ENCODE results near the gene NTN1. TPM values are rescaled to one million over a fixed set of nuclear protein-coding genes. Genes with fewer than 3 reads are reported as not detected.

The NTN1 gene
- total RNA-seq, 1 donor: under 0.01 TPM

DNA sequence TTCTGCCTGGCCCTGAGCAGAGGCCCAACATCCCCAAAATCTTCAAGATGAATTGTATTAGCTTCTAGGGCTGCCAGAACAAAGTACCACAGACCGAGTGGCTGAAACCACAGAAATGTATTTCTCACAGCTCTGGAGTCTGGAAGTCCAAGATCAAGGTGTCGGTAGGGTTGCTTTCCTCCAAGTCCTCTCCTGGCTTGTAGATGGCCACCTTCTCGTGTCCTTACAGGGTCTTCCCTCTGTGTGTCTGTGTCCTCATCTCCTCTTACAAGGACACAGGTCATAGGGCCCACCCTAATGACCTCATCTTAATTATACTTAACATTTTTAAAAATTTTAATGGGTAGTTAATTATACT, 215.7 kb downstream of the NTN1 start:
- no peak for TF ChIP-seq CTCF (IDR thresholded peaks at IDR 0.05; ENCODE audit: insufficient read depth, low read depth, low read length)
- no peak for DNase-seq (ENCODE audit: low read depth)
- H3K4me3 ChIP-seq (ENCODE audit: low read depth, low read length): no peak overlapping the region

DNA sequence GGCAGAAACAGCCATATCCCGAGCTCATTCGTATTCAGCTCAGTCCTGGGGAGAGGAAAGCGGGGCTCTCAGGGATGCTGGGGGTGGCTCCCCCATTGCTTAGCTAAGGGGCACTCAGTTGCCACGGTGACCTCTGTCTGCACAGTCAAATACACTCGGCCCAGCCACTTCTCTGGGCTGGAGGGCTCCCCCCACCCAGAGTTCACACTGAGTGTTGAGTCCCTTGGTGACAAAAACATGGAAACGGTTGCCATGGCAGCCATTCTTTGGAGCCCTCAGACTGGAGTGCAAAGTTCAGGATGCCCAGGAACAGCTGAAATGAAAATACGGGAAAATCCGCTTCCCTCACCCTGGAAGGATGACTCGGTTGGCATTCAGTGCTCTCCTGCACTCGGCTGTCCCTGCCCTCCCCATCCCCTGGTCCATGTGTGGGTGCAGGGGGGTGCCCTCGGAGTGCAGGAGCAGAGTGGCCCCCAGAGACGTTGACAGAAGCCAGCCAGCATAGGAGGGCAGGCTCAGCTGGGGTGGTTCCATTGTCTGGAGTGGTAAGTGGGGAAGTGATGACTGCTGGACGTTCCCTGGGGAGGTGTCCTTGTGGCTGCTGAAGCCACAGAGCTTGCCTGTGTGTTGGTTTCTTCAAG, 216.5 kb downstream of the NTN1 start:
- no peak for TF ChIP-seq CTCF (IDR thresholded peaks at IDR 0.05; ENCODE audit: insufficient read depth, low read depth, low read length)
- H3K4me3 ChIP-seq (ENCODE audit: low read depth, low read length): no peak overlapping the region
- no peak for DNase-seq (ENCODE audit: low read depth)

DNA sequence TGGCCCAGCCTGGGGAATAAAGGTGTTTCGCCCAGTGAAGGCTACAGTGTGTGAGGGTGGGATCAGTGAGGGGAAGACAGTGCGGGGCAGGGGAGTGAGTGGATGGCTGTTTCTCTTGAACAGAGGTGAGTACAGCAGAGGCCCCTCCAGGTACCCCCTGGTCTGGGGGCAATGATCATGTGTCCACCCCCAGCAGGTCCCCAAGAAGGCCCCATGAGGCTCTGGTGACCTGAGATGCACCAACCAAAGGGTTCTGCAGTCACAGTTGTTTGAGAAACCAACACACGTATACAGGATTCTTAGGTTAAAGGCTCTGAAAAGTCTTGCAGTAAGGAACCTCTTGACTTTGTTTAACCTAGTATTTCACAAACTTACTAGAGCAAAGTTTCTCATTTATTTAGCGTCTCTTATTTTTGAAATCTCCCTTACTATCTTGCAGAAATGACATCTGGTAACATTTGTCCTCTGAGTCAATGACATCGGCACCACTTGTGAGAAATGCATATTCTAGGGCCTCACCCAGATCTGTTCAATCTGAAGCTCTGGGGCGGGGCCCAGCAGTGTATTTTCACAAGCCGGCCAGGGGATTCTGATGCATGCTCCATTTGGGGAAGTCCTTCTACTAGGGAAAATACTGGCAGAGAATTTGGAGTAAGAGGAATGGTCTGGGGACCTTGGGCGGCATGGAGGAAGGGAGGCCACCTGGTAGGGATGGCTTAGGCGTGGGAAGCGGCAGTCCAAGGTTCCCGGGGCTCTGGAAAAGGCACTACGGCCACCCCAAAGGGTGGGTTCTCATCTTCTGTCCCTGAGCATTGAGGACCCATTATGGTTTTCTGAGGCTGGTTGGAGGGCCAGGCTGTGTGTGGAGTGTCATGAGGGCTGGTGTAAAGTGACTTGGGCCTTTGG, 217.3 kb downstream of the NTN1 start:
- no peak for TF ChIP-seq CTCF (IDR thresholded peaks at IDR 0.05; ENCODE audit: insufficient read depth, low read depth, low read length)
- H3K4me3 ChIP-seq (ENCODE audit: low read depth, low read length): no peak overlapping the region
- no peak for DNase-seq (ENCODE audit: low read depth)

DNA sequence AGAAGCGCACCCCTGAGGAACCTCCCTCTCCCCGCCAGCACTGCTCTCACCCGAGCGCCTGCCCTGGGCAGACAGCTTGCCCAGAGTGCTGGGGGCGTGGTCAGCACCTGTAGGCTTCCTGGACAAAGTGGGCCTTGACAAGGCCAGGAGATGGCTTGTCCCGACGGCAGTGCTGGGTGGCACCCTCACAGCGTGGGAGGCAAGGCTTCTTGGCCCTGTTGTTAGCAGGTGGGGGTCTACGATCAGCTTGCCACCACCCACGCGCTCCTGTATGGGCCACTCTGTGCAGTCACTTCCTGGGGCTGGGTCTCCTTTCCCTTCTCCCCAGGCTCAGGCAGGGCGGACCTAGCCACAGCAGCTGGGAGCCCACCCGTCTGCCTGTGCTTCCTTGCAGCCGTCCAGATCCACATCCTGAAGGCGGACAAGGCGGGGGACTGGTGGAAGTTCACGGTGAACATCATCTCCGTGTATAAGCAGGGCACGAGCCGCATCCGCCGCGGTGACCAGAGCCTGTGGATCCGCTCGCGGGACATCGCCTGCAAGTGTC, 218.0 kb downstream of the NTN1 start:
- peak overlapping the region; percentile 50 for H3K4me3 ChIP-seq (ENCODE audit: low read depth, low read length)
- no peak for TF ChIP-seq CTCF (IDR thresholded peaks at IDR 0.05; ENCODE audit: insufficient read depth, low read depth, low read length)
- no peak for DNase-seq (ENCODE audit: low read depth)

DNA sequence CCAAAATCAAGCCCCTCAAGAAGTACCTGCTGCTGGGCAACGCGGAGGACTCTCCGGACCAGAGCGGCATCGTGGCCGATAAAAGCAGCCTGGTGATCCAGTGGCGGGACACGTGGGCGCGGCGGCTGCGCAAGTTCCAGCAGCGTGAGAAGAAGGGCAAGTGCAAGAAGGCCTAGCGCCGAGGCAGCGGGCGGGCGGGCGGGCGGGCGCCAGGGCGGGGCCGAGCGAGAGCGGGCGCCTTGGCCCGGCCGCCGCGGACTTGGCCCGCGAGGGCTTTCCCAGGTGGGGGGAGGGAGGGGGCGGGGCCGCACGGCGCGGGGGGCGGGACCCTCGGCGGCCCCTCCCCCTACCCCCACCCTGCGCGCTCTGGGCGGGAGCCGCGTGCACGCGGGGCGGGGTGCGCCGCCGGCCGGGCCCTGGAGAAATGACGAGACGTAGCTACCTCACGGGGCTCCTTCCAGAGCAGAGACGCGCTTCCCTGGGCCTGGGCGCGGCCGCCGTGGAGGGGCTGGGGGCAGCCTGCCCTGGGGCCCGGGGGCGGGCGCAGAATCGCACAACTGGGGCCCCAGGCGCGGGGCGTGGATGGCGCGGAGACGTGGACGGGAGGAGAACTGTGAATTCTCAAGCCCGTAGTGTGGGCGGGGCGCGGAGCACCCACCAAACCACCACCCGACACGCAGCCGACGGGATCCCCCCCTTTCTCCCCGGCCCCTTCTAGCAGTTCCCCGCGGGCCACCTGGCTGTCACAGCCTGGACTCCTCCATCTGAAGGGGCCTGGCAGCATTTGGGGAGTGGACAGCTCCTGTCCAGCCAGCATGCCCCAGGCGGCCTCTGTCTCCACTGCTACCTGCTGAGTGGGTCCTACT, 218.7 kb downstream of the NTN1 start:
- peak overlapping the region; percentile 50 for H3K4me3 ChIP-seq (ENCODE audit: low read depth, low read length)
- peak; percentile 63 for DNase-seq (ENCODE audit: low read depth)
- TF ChIP-seq CTCF (IDR thresholded peaks at IDR 0.05; ENCODE audit: insufficient read depth, low read depth, low read length): no peak

DNA sequence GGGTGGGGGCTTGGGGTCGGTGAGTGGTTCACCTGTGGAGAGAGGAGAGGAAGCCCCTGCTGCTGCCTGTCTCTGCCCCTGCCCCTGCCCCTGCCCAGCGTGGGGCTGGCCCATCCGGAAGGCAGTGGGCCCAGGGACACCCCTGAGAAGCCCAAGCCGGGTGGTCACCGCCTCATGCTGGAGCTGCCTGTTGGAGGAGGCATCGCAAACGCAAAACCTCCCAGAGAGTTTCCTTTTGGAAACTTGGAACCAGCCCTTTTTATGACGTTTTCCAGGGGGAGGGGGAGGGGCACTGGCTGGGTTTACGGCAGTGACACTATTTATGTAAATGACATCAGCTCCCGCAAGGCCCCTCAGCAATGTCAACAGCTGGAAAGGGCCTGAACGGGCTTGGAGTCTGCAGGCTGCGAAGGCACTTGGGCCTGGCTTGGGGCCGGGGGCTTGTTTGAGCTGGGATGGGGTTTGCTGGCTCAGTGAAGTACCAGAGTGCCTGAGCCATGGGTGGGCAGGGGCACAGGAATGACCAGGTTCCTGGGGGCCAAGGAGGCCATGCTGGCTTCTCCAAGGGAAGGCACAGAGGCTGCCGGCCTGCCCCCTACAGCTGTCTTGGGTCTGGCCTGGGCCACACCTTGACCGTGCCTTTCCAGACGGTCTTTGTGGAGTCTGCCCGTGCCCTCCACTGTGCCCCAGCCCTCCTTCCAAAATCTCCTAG, 219.5 kb downstream of the NTN1 start:
- no peak for TF ChIP-seq CTCF (IDR thresholded peaks at IDR 0.05; ENCODE audit: insufficient read depth, low read depth, low read length)
- DNase-seq (ENCODE audit: low read depth): peak; percentile 66
- H3K4me3 ChIP-seq (ENCODE audit: low read depth, low read length): peak overlapping the region; percentile 41
